Loucy (cell line): Measurements from ENCODE around the gene MRGPRX3.

Experiments used
- H2AFZ ChIP-seq: fragments of 200-600 bp; sonication (generic); 2 replicates; pipeline ENCODE4 v1.6.0; 2016; ENCODE audit warnings: antibody characterized with exemption, mild to moderate bottlenecking, low read length, moderate library complexity
- H3F3A ChIP-seq: fragments of 200-600 bp; 2 replicates; pipeline ENCODE4 v1.6.0; 2016; ENCODE audit warnings: antibody characterized with exemption, low read depth, mild to moderate bottlenecking
- H3K27me3 ChIP-seq: fragments of 200-600 bp; sonication (generic); 2 replicates; pipeline ENCODE4 v1.6.1; 2014; ENCODE audit warnings: low read length, mild to moderate bottlenecking; ENCODE audit not compliant: insufficient read depth, poor library complexity, severe bottlenecking
- H3K36me3 ChIP-seq: fragments of 200-600 bp; sonication (generic); 2 replicates; pipeline ENCODE4 v1.6.1; 2016; ENCODE audit warnings: low read length; ENCODE audit not compliant: insufficient read depth
- H3K4me1 ChIP-seq: fragments of 200-600 bp; sonication (generic); 2 replicates; pipeline ENCODE4 v1.5.1; 2014; ENCODE audit warnings: low read length, mild to moderate bottlenecking; ENCODE audit not compliant: insufficient read depth, poor library complexity, severe bottlenecking
- H3K4me2 ChIP-seq: fragments of 200-600 bp; sonication (generic); 2 replicates; pipeline ENCODE4 v1.6.0; 2014; ENCODE audit warnings: antibody characterized with exemption, low read length, low read depth, mild to moderate bottlenecking; ENCODE audit not compliant: poor library complexity, severe bottlenecking
- H3K4me3 ChIP-seq: fragments of 200-600 bp; sonication (generic); 2 replicates; pipeline ENCODE4 v1.5.1; 2014; ENCODE audit warnings: low read length, mild to moderate bottlenecking, mixed read lengths; ENCODE audit not compliant: poor library complexity, severe bottlenecking
- H3K79me2 ChIP-seq: fragments of 200-600 bp; sonication (generic); 2 replicates; pipeline ENCODE4 v1.6.1; 2014; ENCODE audit warnings: low read length; ENCODE audit not compliant: insufficient read depth
- H3K9ac ChIP-seq: fragments of 200-600 bp; sonication (generic); 2 replicates; pipeline ENCODE4 v1.6.0; 2014; ENCODE audit warnings: mild to moderate bottlenecking, low read depth, low read length, moderate library complexity; ENCODE audit not compliant: poor library complexity, severe bottlenecking
- H3K9me2 ChIP-seq: fragments of 200-600 bp; sonication (generic); replicated peaks from 2 replicates; pipeline ENCODE4 v1.6.1; 2016; ENCODE audit warnings: low read depth, low read length, mixed read lengths
- H3K9me3 ChIP-seq: fragments of 200-600 bp; sonication (generic); 2 replicates; pipeline ENCODE4 v1.6.1; 2014; ENCODE audit warnings: mild to moderate bottlenecking, antibody characterized with exemption, low read length, low read depth; ENCODE audit not compliant: insufficient read depth
- H4K20me1 ChIP-seq: fragments of 200-600 bp; sonication (generic); 2 replicates; pipeline ENCODE4 v1.6.0; 2014; ENCODE audit warnings: antibody characterized with exemption, low read length, mild to moderate bottlenecking; ENCODE audit not compliant: insufficient read depth, poor library complexity, severe bottlenecking
- CTCF ChIP-seq: fragments of 200-600 bp; sonication (generic); conservative IDR thresholded peaks from 2 replicates; pipeline ENCODE4 v1.5.1; 2014; ENCODE audit warnings: mild to moderate bottlenecking, antibody characterized with exemption, low read length
- EZH2phosphoT487 ChIP-seq: fragments of 200-600 bp; IDR thresholded peaks from 2 replicates; pipeline ENCODE4 v1.6.1; 2018; ENCODE audit warnings: antibody characterized with exemption, mild to moderate bottlenecking, moderate library complexity, borderline replicate concordance

The MRGPRX3 gene

GRCh38 chr11:18091731-18092130, 40.6 kb upstream of the MRGPRX3 start:
- peaks cover 91% of the 10 kb centered on the region for H3K36me3 ChIP-seq
- no peaks in the 10 kb centered on the region for H3K79me2 ChIP-seq
- no peaks in the 10 kb centered on the region for H3F3A ChIP-seq
- no peaks in the 10 kb centered on the region for H3K9me3 ChIP-seq
- TF ChIP-seq EZH2phosphoT487 (no peak), CTCF (no peak)
- H3K9ac ChIP-seq, result no peak overlapping the region
- H3K27me3 ChIP-seq, result no peaks in the 10 kb centered on the region
- H3K4me1 ChIP-seq, result no peaks in the 10 kb centered on the region
- no peak overlapping the region for H2AFZ ChIP-seq
- H3K4me3 ChIP-seq, result no peak overlapping the region
- no peak overlapping the region for H3K4me2 ChIP-seq
- H3K9me2 ChIP-seq, result no peaks in the 10 kb centered on the region
- H4K20me1 ChIP-seq, result peaks cover 3% of the 10 kb centered on the region

GRCh38 chr11:18093959-18094358, 38.4 kb upstream of the MRGPRX3 start:
- Histone ChIP-seq H3K9ac (no peak overlapping the region), H3K4me1 (peaks cover 4% of the 10 kb centered on the region), H3K9me2 (no peaks in the 10 kb centered on the region), H4K20me1 (peaks cover 7% of the 10 kb centered on the region), H3K79me2 (peaks cover 16% of the 10 kb centered on the region; the same call in 1 of the 2 replicates), H3K9me3 (no peaks in the 10 kb centered on the region), H3K4me3 (no peak overlapping the region), H3K36me3 (peaks cover 73% of the 10 kb centered on the region), H3F3A (no peaks in the 10 kb centered on the region), H3K27me3 (no peaks in the 10 kb centered on the region), H3K4me2 (no peak overlapping the region), H2AFZ (no peak overlapping the region)
- TF ChIP-seq CTCF, result no peak
- TF ChIP-seq EZH2phosphoT487, result no peak

GRCh38 chr11:18100926-18101656, 31.3 kb upstream of the MRGPRX3 start:
- Histone ChIP-seq H3K4me3 (peak overlapping the region; percentile 26), H3K9me3 (no peaks in the 10 kb centered on the region), H3F3A (no peaks in the 10 kb centered on the region), H3K9ac (no peak overlapping the region), H3K27me3 (no peaks in the 10 kb centered on the region), H3K36me3 (peaks cover 27% of the 10 kb centered on the region; the same call in 1 of the 2 replicates), H3K79me2 (peaks cover 83% of the 10 kb centered on the region), H4K20me1 (peaks cover 28% of the 10 kb centered on the region), H2AFZ (no peak overlapping the region), H3K4me2 (peak overlapping the region; percentile 30), H3K9me2 (no peaks in the 10 kb centered on the region), H3K4me1 (peaks cover 13% of the 10 kb centered on the region)
- TF ChIP-seq CTCF (no peak), EZH2phosphoT487 (no peak)
